WI38 (cell line): ENCODE results near the gene BICC1.

Experiments
- H3K4me3 ChIP-seq: 2 replicates; pipeline ENCODE4 v1.5.1; 2011; ENCODE audit warnings: low read depth, mild to moderate bottlenecking, control low read depth, low read length
- CTCF ChIP-seq: IDR thresholded peaks from 2 replicates; pipeline ENCODE4 v1.5.1; 2012; ENCODE audit warnings: low read depth, mild to moderate bottlenecking, control low read depth, low read length

Gene BICC1

GRCh38 chr10:58837826-58838225 lies 325.2 kb downstream of the BICC1 start:
- TF ChIP-seq CTCF = no peak

GRCh38 chr10:58838561-58839208 lies 326.0 kb downstream of the BICC1 start:
- no peak for TF ChIP-seq CTCF
- H3K4me3 ChIP-seq = no peak overlapping the region

More at GRCh38 chr10:58837826-58838225, 325.2 kb downstream of the BICC1 start:
- H3K4me3 ChIP-seq = no peak overlapping the region

GRCh38 chr10:58839771-58840170 lies 327.1 kb downstream of the BICC1 start:
- TF ChIP-seq CTCF = no peak
- no peak overlapping the region for H3K4me3 ChIP-seq

- TF ChIP-seq CTCF = no peak
- H3K4me3 ChIP-seq = no peak overlapping the region
Measured at GRCh38 chr10:58840840-58841435, 328.3 kb downstream of the BICC1 start.

GRCh38 chr10:58842860-58843376 lies 330.2 kb downstream of the BICC1 start:
- no peak overlapping the region for H3K4me3 ChIP-seq
- TF ChIP-seq CTCF = no peak

- H3K4me3 ChIP-seq = no peak overlapping the region
- no peak for TF ChIP-seq CTCF
Measured at GRCh38 chr10:58843760-58844159, 331.1 kb downstream of the BICC1 start.

GRCh38 chr10:58844680-58845079 lies 332.0 kb downstream of the BICC1 start:
- no peak for TF ChIP-seq CTCF
- no peak overlapping the region for H3K4me3 ChIP-seq
